NCI-H2196 treated with DMSO at 0.1 percent for 48 hours (cell line): Measurements from ENCODE around the gene KCND2.

Experiments used
- DNase-seq: peaks from one replicate; lab custom pipeline; 2025; ENCODE audit not compliant: unreplicated experiment; lab: John Stamatoyannopoulos, UW

The KCND2 gene

GRCh38 chr7:120480472-120480871 is 207.5 kb downstream of the KCND2 start:
- DNase-seq: no peak

GRCh38 chr7:120480930-120481329 is 208.0 kb downstream of the KCND2 start:
- no peak for DNase-seq

- DNase-seq: no peak
Measured at GRCh38 chr7:120486164-120486563, 213.2 kb downstream of the KCND2 start.

- no peak for DNase-seq
Measured at GRCh38 chr7:120502132-120502531, 229.2 kb downstream of the KCND2 start.

- DNase-seq: no peak
Measured at GRCh38 chr7:120502825-120503224, 229.8 kb downstream of the KCND2 start.

GRCh38 chr7:120504386-120504785 is 231.4 kb downstream of the KCND2 start:
- no peak for DNase-seq

- DNase-seq: no peak
Measured at GRCh38 chr7:120505770-120506169, 232.8 kb downstream of the KCND2 start.

- DNase-seq: no peak
Measured at GRCh38 chr7:120512701-120513100, 239.7 kb downstream of the KCND2 start.

- DNase-seq: no peak
Measured at GRCh38 chr7:120519224-120519623, 246.2 kb downstream of the KCND2 start.

GRCh38 chr7:120521761-120522737 is 249.1 kb downstream of the KCND2 start:
- no peak for DNase-seq

GRCh38 chr7:120523985-120524384 is 251.0 kb downstream of the KCND2 start:
- DNase-seq: no peak

- no peak for DNase-seq
Measured at GRCh38 chr7:120526902-120527509, 254.0 kb downstream of the KCND2 start.

- DNase-seq: no peak
Measured at GRCh38 chr7:120529736-120530135, 256.8 kb downstream of the KCND2 start.

- no peak for DNase-seq
Measured at GRCh38 chr7:120538335-120538734, 265.4 kb downstream of the KCND2 start.

- no peak for DNase-seq
Measured at GRCh38 chr7:120539321-120539720, 266.3 kb downstream of the KCND2 start.

- DNase-seq: no peak
Measured at GRCh38 chr7:120547605-120548004, 274.6 kb downstream of the KCND2 start.

- DNase-seq: no peak
Measured at GRCh38 chr7:120550494-120551048, 277.6 kb downstream of the KCND2 start.

- no peak for DNase-seq
Measured at GRCh38 chr7:120553491-120553890, 280.5 kb downstream of the KCND2 start.

- DNase-seq: peak; percentile 25
Measured at GRCh38 chr7:120554960-120555571, 282.1 kb downstream of the KCND2 start.

GRCh38 chr7:120564145-120564544 is 291.2 kb downstream of the KCND2 start:
- DNase-seq: no peak

- no peak for DNase-seq
Measured at GRCh38 chr7:120567204-120567603, 294.2 kb downstream of the KCND2 start.
